Measurements from ENCODE around the gene KIAA1217. TPM values are rescaled to one million over a fixed set of nuclear protein-coding genes. Genes with fewer than 3 reads are reported as not detected.

The KIAA1217 gene
- total and polyA plus RNA-seq, 9 of the 15 experiments (the other 6 are each of a cell fraction or from before 2014, with no cell fraction given) = 0.04 TPM; not detected in 8

DNA sequence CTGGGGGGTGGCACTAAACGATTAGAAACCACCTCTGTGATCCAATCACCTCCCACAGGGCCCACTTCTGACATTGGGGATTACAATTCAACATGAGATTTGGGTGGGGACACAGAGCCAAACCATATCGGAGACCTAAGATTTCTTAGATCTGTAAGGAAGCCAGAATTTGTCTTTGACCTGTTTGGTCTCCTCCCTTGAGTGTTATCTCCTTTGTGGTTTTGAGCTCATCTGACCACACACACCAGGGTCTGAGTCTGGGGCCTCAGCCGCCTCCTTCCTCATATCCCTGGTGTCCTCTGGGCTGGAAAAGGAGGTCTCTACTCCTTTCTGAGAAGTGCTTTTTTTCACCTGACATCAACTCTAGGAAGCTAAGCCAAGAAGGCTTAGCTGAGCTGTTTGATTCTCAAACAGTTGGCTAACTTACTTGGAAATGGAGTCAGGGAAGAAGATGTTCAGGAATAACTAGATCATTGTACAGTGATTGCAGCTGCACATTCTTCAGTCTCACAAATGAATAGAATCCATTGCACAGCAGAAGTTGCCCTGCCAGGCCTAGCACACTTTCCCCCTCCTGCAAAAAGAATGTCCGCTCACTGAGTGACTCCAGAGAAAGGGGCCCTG is 347.3 kb downstream of the KIAA1217 start:
- in situ Hi-C loops (cut with MboI) (no loop called here), intact Hi-C loops (cut with micrococcal nuclease) (loop anchor here (2.0 kb wide), 1 partner anchor 37 kb away; no protein-coding TSS in a partner anchor)
- no peaks in the 10 kb centered on the region for H3K79me2 ChIP-seq (ENCODE audit: control insufficient read depth, insufficient read depth, low read length)
- no peak overlapping the region; the same call in 1 of the 2 replicates for H3K4me2 ChIP-seq (ENCODE audit: insufficient read depth, low read length)
- peak; percentile 26 for ATAC-seq
- 22% methylated on average over 4 of the region's 4 CpGs for WGBS (ENCODE audit: insufficient coverage, low coverage, missing lambda C conversion rate)
- H3K27ac ChIP-seq (ENCODE audit: extremely low read depth, low read depth, low read length) = no peak overlapping the region
- peaks cover 7 to 26% of the 10 kb centered on the region in 2 experiments; a peak in 4 of 5 replicates for H3K27me3 ChIP-seq (ENCODE audit: control insufficient read depth in 2 of 2, insufficient read depth in 2 of 2, low read length in 2 of 2)
- H3K36me3 ChIP-seq (ENCODE audit: control insufficient read depth, insufficient read depth, low read length) = no peaks in the 10 kb centered on the region
- TF ChIP-seq NBN (IDR thresholded peaks at IDR 0.05; ENCODE audit: low read depth) = no peak
- TF ChIP-seq ESRRA (IDR thresholded peaks at IDR 0.05; ENCODE audit: borderline replicate concordance, low read depth) = peak; percentile 84; the same call in 1 of the 2 replicates
- TF ChIP-seq RCOR1 (IDR thresholded peaks at IDR 0.05; ENCODE audit: borderline replicate concordance in 1 of 2, low read depth in 2 of 2, low read length in 2 of 2) = peak in 1 of 2 experiments; percentile 36; a peak in 1 of 4 replicates
- no peak for TF ChIP-seq ZNF282 (CRISPR knock-in tag; IDR thresholded peaks at IDR 0.05)
- TF ChIP-seq CTBP1 (IDR thresholded peaks at IDR 0.05; ENCODE audit: borderline replicate concordance) = peak; percentile 19; the same call in 1 of the 2 replicates
- TF ChIP-seq XRCC5 (IDR thresholded peaks at IDR 0.05; ENCODE audit: low read depth, low read length) = no peak
- no peak overlapping the region for H2AFZ ChIP-seq (ENCODE audit: low read depth, low read length)
- no peak overlapping the region for H3K9ac ChIP-seq (ENCODE audit: insufficient read depth in 1 of 2, low read depth in 2 of 2, low read length in 2 of 2)
- DNase-seq (ENCODE audit: extremely low read depth in 1 of 4, low spot score in 3 of 4) = peak in 2 of 4 experiments; percentile 30 to 41
- H3K4me3 ChIP-seq = no peak overlapping the region
- no peaks in the 10 kb centered on the region for H3K9me1 ChIP-seq (ENCODE audit: control insufficient read depth, insufficient read depth, low read length)
- ChIA-PET POLR2A (interaction anchor here (0.6 to 1.5 kb wide), 2 partner anchors 96 to 622 kb away, joined by 3 read pairs; no protein-coding TSS in a partner anchor), CTCF (ENCODE audit: low intra/inter-chr PET ratio) (interaction anchor here (0.5 kb wide), 1 partner anchor 1941 kb away, joined by 4 read pairs; no protein-coding TSS in a partner anchor)
- no peaks in the 10 kb centered on the region for H4K20me1 ChIP-seq (replicated peaks; ENCODE audit: control insufficient read depth, insufficient read depth, low read length)
- BruUV-seq (replicated peaks) = no TSS peak
- H3K9me3 ChIP-seq (replicated peaks; ENCODE audit: control insufficient read depth, insufficient read depth, low read depth, low read length) = no peaks in the 10 kb centered on the region
- no peak for FAIRE-seq
- peaks cover 4 to 5% of the 10 kb centered on the region in 2 experiments; a peak in 4 of 5 replicates for H3K4me1 ChIP-seq (replicated peaks in 1 of 2; ENCODE audit: control insufficient read depth in 2 of 2, insufficient read depth in 2 of 2, low read length in 2 of 2)
